CD4-positive, alpha-beta memory T cell (primary cell): ENCODE data around the gene VPS13D. TPM values are rescaled to one million over a fixed set of nuclear protein-coding genes. Genes with fewer than 3 reads are reported as not detected.
A peak's percentile ranks its signal among the peaks of the same experiment; 100 is the strongest.

ENCODE experiments used
- CTCF ChIA-PET: fragments of 350-600 bp; sonication (Branson Sonifier 250); formaldehyde crosslinking; loops from one replicate; lab custom pipeline; 2021; ENCODE audit warnings: inconsistent platforms; ENCODE audit not compliant: partially characterized antibody; lab: Charles Lee
- POLR2A ChIA-PET: fragments of 350-600 bp; sonication (Branson Sonifier 250); formaldehyde crosslinking; loops from one replicate; lab custom pipeline; 2021; ENCODE audit not compliant: partially characterized antibody; lab: Charles Lee
- DNase-seq, 5 donors: peaks; one replicate each; pipeline versions ENCODE4 v3.0.0 to v3.0.0-alpha.2; 2020 to 2022; ENCODE audit warnings: mixed read lengths in 1 of 5
- H3K27ac ChIP-seq: one replicate; pipeline ENCODE4 v1.7.0; 2013; ENCODE audit warnings: low read depth, low read length
- H3K27me3 ChIP-seq: 2 replicates; pipeline ENCODE4 v1.7.0; 2013; ENCODE audit warnings: mild to moderate bottlenecking, low read length, moderate library complexity; ENCODE audit not compliant: insufficient read depth
- H3K36me3 ChIP-seq: 2 replicates; pipeline ENCODE4 v1.7.0; 2013; ENCODE audit warnings: mild to moderate bottlenecking, low read length, moderate library complexity; ENCODE audit not compliant: insufficient read depth
- H3K4me1 ChIP-seq: 2 replicates; pipeline ENCODE4 v1.7.0; 2013; ENCODE audit warnings: mild to moderate bottlenecking, low read length, moderate library complexity; ENCODE audit not compliant: insufficient read depth
- H3K4me3 ChIP-seq, 2 donors: one replicate each; pipeline ENCODE4 v1.7.0; 2013; ENCODE audit warnings: low read length in 2 of 2, mild to moderate bottlenecking in 1 of 2
- H3K9me3 ChIP-seq, 2 donors: one replicate each; pipeline ENCODE4 v1.7.0; 2013; ENCODE audit warnings: low read length in 2 of 2, control low read depth in 1 of 2; ENCODE audit not compliant: control insufficient read depth in 1 of 2
- H3K27ac Mint-ChIP-seq, 7 donors: one replicate each; pipeline ENCODE4 v1.8.0; 2020 to 2021; ENCODE audit warnings: mixed read lengths in 7 of 7, mild to moderate bottlenecking in 6 of 7, inconsistent platforms in 3 of 7, moderate library complexity in 3 of 7
- H3K27me3 Mint-ChIP-seq, 2 donors: one replicate each; pipeline ENCODE4 v1.8.0; 2020 to 2021; ENCODE audit warnings: mixed read lengths in 2 of 2
- H3K36me3 Mint-ChIP-seq, 2 donors: one replicate each; pipeline ENCODE4 v1.8.0; 2020 to 2021; ENCODE audit warnings: mixed read lengths in 2 of 2, inconsistent platforms in 1 of 2, mild to moderate bottlenecking in 1 of 2
- H3K4me1 Mint-ChIP-seq, 4 donors: one replicate each; pipeline ENCODE4 v1.8.0; 2020 to 2021; ENCODE audit warnings: mixed read lengths in 4 of 4, mild to moderate bottlenecking in 1 of 4
- H3K4me3 Mint-ChIP-seq, 8 donors: one replicate each; pipeline ENCODE4 v1.8.0; 2020 to 2021; ENCODE audit warnings: mixed read lengths in 8 of 8, mild to moderate bottlenecking in 7 of 8, moderate library complexity in 6 of 8, inconsistent platforms in 3 of 8
- H3K9me3 Mint-ChIP-seq, 8 donors: one replicate each; pipeline ENCODE4 v1.8.0; 2020 to 2021; ENCODE audit warnings: mixed read lengths in 8 of 8, mild to moderate bottlenecking in 5 of 8, inconsistent platforms in 3 of 8, moderate library complexity in 1 of 8
- intact Hi-C: fragments of 100-400 bp; cut with micrococcal nuclease; formaldehyde crosslinking; loops from one replicate; pipeline ENCODE4 v1.15.1; 2023
- polyA plus RNA-seq, 2 donors: library from polyadenylated mRNA; unstranded; fragments of 300-500 nt; fragmentation: Illumina TruSeq; gene quantifications; one replicate each; pipeline ENCODE4 v1.2.3, GENCODE V29; 2021
- total RNA-seq, 2 experiments: library from RNA; stranded (reverse); gene quantifications; one replicate each; pipeline ENCODE4 v1.2.3, GENCODE V29; 2021

Gene VPS13D, protein sequence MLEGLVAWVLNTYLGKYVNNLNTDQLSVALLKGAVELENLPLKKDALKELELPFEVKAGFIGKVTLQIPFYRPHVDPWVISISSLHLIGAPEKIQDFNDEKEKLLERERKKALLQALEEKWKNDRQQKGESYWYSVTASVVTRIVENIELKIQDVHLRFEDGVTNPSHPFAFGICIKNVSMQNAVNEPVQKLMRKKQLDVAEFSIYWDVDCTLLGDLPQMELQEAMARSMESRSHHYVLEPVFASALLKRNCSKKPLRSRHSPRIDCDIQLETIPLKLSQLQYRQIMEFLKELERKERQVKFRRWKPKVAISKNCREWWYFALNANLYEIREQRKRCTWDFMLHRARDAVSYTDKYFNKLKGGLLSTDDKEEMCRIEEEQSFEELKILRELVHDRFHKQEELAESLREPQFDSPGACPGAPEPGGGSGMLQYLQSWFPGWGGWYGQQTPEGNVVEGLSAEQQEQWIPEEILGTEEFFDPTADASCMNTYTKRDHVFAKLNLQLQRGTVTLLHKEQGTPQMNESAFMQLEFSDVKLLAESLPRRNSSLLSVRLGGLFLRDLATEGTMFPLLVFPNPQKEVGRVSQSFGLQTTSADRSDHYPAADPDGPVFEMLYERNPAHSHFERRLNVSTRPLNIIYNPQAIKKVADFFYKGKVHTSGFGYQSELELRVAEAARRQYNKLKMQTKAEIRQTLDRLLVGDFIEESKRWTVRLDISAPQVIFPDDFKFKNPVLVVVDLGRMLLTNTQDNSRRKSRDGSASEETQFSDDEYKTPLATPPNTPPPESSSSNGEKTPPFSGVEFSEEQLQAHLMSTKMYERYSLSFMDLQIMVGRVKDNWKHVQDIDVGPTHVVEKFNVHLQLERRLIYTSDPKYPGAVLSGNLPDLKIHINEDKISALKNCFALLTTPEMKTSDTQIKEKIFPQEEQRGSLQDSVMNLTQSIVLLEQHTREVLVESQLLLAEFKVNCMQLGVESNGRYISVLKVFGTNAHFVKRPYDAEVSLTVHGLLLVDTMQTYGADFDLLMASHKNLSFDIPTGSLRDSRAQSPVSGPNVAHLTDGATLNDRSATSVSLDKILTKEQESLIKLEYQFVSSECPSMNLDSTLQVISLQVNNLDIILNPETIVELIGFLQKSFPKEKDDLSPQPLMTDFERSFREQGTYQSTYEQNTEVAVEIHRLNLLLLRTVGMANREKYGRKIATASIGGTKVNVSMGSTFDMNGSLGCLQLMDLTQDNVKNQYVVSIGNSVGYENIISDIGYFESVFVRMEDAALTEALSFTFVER (N-terminal part only)
- 10 to 100 TPM; 92.7 to 96.3 TPM for total RNA-seq
- 10 to 100 TPM; 10.2 to 12.3 TPM for polyA plus RNA-seq

DNA sequence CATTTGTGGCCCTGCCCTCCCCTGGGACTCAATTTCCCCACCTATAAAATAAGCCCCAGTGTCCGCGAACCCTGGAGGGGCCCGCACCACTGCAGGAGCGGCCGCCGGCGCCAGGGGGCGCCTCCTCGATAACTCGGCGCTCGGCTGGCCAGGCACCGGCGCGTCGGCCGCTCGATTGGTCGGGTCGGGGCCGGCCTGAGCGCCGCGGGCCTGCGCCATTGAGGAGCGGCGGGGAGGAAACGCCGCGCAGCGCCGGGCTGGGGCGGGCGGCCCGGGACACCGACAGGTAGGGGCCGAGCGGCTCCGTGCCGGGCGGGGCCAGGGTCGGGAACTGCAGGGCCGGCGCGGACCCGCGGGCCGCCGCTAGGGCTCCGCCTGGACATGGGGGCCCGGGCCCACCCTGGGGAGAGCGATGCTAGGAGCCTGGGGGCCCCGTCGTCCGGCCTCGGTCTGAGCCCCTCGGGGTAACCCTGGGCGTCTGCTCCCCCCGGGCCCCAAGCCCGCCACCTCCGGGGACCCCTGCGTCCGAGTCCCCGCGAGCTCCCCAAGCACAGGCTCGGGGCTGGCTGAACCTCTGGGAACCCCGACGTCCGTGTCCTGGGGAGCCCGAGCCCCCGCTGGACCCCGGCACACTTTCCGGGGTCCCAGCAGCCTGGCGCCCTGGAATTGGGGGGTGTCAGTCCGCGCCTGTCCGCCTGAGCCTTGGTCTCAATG, at the start of gene VPS13D:
Gene VPS13D, plus strand, starts transcription at position 196 of the 714 bp plus-strand sequence. CDS start 4,237 bp downstream, outside the sequence.
- no peaks in the 10 kb centered on the region for H3K9me3 ChIP-seq
- no peaks in the 10 kb centered on the region for H3K27me3 ChIP-seq
- peak within 1 kb of the TSS; percentile 88 to 93 (median 91) for H3K4me3 Mint-ChIP-seq
- peaks cover 3 to 8% of the 10 kb centered on the region in 2 donors for H3K36me3 Mint-ChIP-seq
- no peaks in the 10 kb centered on the region for H3K9me3 Mint-ChIP-seq
- POLR2A ChIA-PET: interaction anchor here (1.1 to 3.5 kb wide), 3 partner anchors 13 to 105 kb away, joined by 3 to 22 read pairs (median 4); no protein-coding TSS in a partner anchor
- H3K4me3 ChIP-seq: peak within 1 kb of the TSS; percentile 86 to 90
- peaks cover 13 to 27% (median 22%) of the 10 kb centered on the region in 4 donors for H3K4me1 Mint-ChIP-seq
- H3K36me3 ChIP-seq: peaks cover 8% of the 10 kb centered on the region
- CTCF ChIA-PET: interaction anchor here (0.7 to 3.7 kb wide), 5 partner anchors 11 to 429 kb away, joined by 3 to 28 read pairs (median 5); no protein-coding TSS in a partner anchor
- peak within 1 kb of the TSS in 6 of 7 donors; percentile 81 to 94 (median 92) for H3K27ac Mint-ChIP-seq
- H3K27ac ChIP-seq: peak within 1 kb of the TSS; percentile 82
- H3K4me1 ChIP-seq: peaks cover 48% of the 10 kb centered on the region
- intact Hi-C loops: loop anchor here (1.0 to 2.0 kb wide), 3 partner anchors 21 to 387 kb away; partner anchors contain the start of gene MIIP
- H3K27me3 Mint-ChIP-seq: no peaks in the 10 kb centered on the region
- DNase-seq: peak; percentile 76 to 84 (median 83)

GRCh38 chr1:12180315-12180714, 49.5 kb upstream of the VPS13D start:
- DNase-seq: no peak
- Mint-ChIP-seq H3K27ac (peak overlapping the region; percentile 78 to 100 (median 99)), H3K4me3 (peak overlapping the region in 2 of 8 donors; percentile 39 to 47), H3K27me3 (no peaks in the 10 kb centered on the region), H3K4me1 (peaks cover 46 to 98% (median 80%) of the 10 kb centered on the region in 4 donors), H3K9me3 (peaks cover 0 to 2% (median 0%) of the 10 kb centered on the region in 8 donors), H3K36me3 (peaks cover 4 to 47% of the 10 kb centered on the region in 2 donors)
- peaks cover 98% of the 10 kb centered on the region for H3K4me1 ChIP-seq
- CTCF ChIA-PET: interaction anchor here (15.7 kb wide), 1 partner anchor 57 kb away, joined by 213 read pairs; no protein-coding TSS in a partner anchor
- intact Hi-C loops: no loop called here
- H3K27me3 ChIP-seq: no peaks in the 10 kb centered on the region
- peaks cover 9% of the 10 kb centered on the region for H3K36me3 ChIP-seq
- no peak overlapping the region for H3K4me3 ChIP-seq
- H3K9me3 ChIP-seq: no peaks in the 10 kb centered on the region
- peak overlapping the region; percentile 97 for H3K27ac ChIP-seq
- POLR2A ChIA-PET: interaction anchor here (0.6 to 50.6 kb wide), 7 partner anchors 13 to 42 kb away, joined by 3 to 1713 read pairs (median 48); partner anchors contain the start of gene TNFRSF1B

GRCh38 chr1:12180903-12181302, 48.9 kb upstream of the VPS13D start:
- no peak for DNase-seq
- peaks cover 4 to 50% of the 10 kb centered on the region in 2 donors for H3K36me3 Mint-ChIP-seq
- POLR2A ChIA-PET: interaction anchor here (0.6 to 50.6 kb wide), 4 partner anchors 14 to 42 kb away, joined by 3 to 1713 read pairs (median 77); partner anchors contain the start of gene TNFRSF1B
- H3K27me3 Mint-ChIP-seq: no peaks in the 10 kb centered on the region
- peak overlapping the region; percentile 67 to 100 (median 91) for H3K27ac Mint-ChIP-seq
- Histone ChIP-seq H3K9me3 (no peaks in the 10 kb centered on the region), H3K4me3 (no peak overlapping the region), H3K27me3 (no peaks in the 10 kb centered on the region), H3K36me3 (peaks cover 9% of the 10 kb centered on the region), H3K4me1 (peaks cover 98% of the 10 kb centered on the region), H3K27ac (peak overlapping the region; percentile 97)
- peaks cover 44 to 98% (median 79%) of the 10 kb centered on the region in 4 donors for H3K4me1 Mint-ChIP-seq
- H3K9me3 Mint-ChIP-seq: peaks cover 0 to 2% (median 0%) of the 10 kb centered on the region in 8 donors
- peak overlapping the region in 2 of 8 donors; percentile 10 to 21 for H3K4me3 Mint-ChIP-seq
- intact Hi-C loops: no loop called here
- CTCF ChIA-PET: interaction anchor here (15.7 kb wide), 1 partner anchor 58 kb away, joined by 213 read pairs; no protein-coding TSS in a partner anchor

- Histone ChIP-seq H3K4me3 (no peak overlapping the region), H3K4me1 (peaks cover 98% of the 10 kb centered on the region), H3K27ac (peak overlapping the region; percentile 97), H3K27me3 (no peaks in the 10 kb centered on the region), H3K36me3 (peaks cover 9% of the 10 kb centered on the region), H3K9me3 (no peaks in the 10 kb centered on the region)
- no peak for DNase-seq
- Mint-ChIP-seq H3K4me3 (peak overlapping the region in 3 of 8 donors; percentile 9 to 46 (median 31)), H3K4me1 (peaks cover 44 to 98% (median 77%) of the 10 kb centered on the region in 4 donors), H3K27me3 (no peaks in the 10 kb centered on the region), H3K9me3 (peaks cover 0 to 2% (median 0%) of the 10 kb centered on the region in 8 donors), H3K36me3 (peaks cover 2 to 54% of the 10 kb centered on the region in 2 donors), H3K27ac (peak overlapping the region; percentile 67 to 100 (median 91))
- POLR2A ChIA-PET: interaction anchor here (0.8 to 50.6 kb wide), 3 partner anchors 20 to 43 kb away, joined by 3 to 1713 read pairs (median 6); no protein-coding TSS in a partner anchor
- CTCF ChIA-PET: interaction anchor here (0.6 to 15.7 kb wide), 2 partner anchors 29 to 58 kb away, joined by 3 to 213 read pairs; no protein-coding TSS in a partner anchor
- intact Hi-C loops: no loop called here
Measured at GRCh38 chr1:12181568-12181967, 48.3 kb upstream of the VPS13D start.

DNA sequence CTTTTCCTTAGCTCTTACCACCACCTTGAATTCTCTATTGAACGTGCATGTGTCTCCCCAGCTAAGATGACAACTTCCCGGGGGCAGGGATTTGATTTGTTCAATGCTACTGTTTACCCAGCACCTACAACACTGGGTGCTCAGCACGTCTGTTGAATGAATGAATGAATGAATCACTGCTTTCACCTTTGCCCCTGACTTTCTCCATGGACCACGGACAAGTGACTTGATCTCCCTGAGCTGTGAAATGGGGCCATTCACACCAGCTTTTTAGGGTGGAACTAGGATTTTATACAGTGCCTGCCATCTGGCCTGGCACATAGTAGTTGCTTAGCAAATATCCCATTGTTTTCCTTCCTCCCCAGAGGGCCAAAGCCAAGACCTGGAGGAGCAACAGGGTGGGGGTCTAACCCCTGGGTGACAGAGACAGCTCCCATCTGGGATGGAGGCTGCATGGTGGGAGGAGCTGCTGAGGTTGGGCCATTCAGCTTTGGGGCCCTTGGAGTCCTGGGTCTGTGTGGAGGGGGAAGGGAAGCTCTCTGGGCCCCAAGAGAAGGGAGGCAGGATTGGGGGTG, 47.3 kb upstream of the VPS13D start:
- ChIA-PET CTCF (interaction anchor here (0.6 to 15.7 kb wide), 6 partner anchors 14 to 59 kb away, joined by 3 to 213 read pairs (median 5); no protein-coding TSS in a partner anchor), POLR2A (interaction anchor here (0.6 to 50.6 kb wide), 7 partner anchors 9 to 94 kb away, joined by 3 to 1713 read pairs (median 5); no protein-coding TSS in a partner anchor)
- H3K9me3 ChIP-seq: no peaks in the 10 kb centered on the region
- H3K4me3 ChIP-seq: no peak overlapping the region
- peaks cover 9% of the 10 kb centered on the region for H3K36me3 ChIP-seq
- Mint-ChIP-seq H3K27me3 (no peaks in the 10 kb centered on the region), H3K4me1 (peaks cover 45 to 98% (median 75%) of the 10 kb centered on the region in 4 donors), H3K9me3 (peaks cover 0 to 2% (median 0%) of the 10 kb centered on the region in 8 donors), H3K4me3 (peak overlapping the region in 3 of 8 donors; percentile 12 to 46 (median 39)), H3K27ac (peak overlapping the region; percentile 67 to 100 (median 91)), H3K36me3 (peaks cover 2 to 57% of the 10 kb centered on the region in 2 donors)
- no peaks in the 10 kb centered on the region for H3K27me3 ChIP-seq
- DNase-seq: no peak
- peak overlapping the region; percentile 31 for H3K27ac ChIP-seq
- H3K4me1 ChIP-seq: peaks cover 97% of the 10 kb centered on the region
- intact Hi-C loops: no loop called here
